GM21619 (cell line): Measurements from ENCODE around the gene CCDC192.
"Not testable (repeated sequence)": the region's sequence is repeated elsewhere in the genome, so short reads cannot be mapped to it uniquely, and the experiment has no call there.

Source experiments
- ATAC-seq: cut with Tn5 transposase; IDR thresholded peaks from one replicate; pipeline ENCODE4 v1.9.1; 2021; ENCODE audit not compliant: unreplicated experiment

The CCDC192 gene

DNA sequence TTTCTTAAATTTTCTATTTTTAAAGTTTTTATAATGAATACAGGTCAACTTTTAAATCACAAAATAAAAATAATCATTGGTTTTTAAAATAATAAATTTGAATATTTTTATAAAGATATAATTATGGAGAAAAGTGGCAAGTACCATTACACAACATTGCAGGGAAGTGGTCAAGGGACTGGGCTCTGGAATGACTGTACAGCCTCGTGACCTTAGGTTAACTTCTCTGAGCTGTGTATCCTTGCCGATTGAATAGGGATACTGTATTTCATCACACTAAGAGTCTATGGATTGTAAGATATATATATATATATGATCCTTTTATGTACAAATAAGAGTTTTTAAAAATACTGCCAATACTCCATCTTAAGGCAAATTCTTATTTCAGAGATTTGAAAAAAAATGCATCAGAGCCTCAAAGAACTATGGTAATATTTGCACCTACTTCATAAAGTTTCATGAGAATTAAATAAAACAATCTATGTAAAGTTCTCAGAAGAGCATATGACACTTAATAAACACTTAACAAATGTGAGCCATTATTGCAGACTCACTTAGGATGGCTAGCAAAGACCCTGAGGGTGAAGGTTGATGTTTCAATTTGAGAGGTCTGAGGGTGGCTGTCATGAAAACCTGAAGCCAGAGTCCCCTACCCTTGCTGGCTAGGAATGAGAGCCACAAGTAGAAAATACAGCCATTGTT, 136.5 kb downstream of the CCDC192 start:
- peak; percentile 56 for ATAC-seq

DNA sequence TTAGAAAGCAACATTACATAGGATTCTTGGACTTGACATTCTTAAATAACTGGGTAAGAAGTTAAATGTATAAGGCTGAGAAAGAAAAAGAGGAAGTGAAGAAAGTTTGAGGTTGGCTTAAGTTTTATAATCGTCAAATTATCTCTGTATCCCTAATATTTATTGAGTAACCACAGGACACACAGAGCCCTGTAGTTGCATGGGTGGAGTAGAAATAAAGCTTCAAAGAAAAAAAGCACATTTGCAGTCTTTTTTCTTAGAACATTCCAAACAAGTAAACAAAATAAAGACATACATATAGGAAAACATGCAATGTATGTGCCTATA, 137.0 kb downstream of the CCDC192 start:
- ATAC-seq = peak; percentile 64

DNA sequence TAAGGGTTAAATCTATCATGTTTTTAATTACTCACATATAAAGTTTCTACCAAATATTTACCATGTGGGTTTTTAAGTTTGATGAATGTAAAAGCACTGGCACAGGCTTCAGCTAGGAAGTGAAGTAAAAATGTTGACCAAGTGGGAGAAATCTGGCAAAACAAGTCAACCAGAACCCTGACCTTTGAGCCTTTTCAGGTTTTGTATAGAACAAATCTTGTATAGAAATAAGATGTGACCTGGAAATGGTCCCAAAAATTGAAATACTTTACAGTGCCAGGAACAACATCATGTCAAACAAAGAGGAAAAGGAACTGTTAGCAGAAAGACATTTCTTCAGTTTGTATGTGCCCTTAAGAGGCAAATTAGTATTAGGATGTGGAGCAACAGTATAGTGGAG, 137.6 kb downstream of the CCDC192 start:
- no peak for ATAC-seq

DNA sequence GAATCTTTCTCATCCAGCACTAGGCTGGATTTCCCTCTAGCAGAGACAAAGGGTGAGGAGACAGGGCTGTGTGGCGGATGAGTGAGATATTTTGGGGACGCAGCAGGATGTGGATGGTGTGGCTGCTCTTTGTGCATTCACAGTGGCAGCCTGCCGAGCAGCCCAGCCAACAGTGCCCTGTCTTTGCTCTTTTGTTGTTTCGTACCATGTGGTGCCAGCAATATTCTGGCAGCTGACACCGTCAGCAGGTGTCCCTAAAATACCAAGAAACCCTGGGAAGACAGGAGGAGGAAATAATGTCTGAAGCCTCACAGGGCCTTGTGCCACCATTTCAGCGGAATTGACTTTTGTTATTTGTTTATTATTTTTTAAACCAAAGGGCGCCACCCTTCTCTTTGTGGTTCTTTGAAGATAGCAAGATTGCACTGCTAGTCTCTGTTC, 141.4 kb downstream of the CCDC192 start:
- ATAC-seq = no peak

DNA sequence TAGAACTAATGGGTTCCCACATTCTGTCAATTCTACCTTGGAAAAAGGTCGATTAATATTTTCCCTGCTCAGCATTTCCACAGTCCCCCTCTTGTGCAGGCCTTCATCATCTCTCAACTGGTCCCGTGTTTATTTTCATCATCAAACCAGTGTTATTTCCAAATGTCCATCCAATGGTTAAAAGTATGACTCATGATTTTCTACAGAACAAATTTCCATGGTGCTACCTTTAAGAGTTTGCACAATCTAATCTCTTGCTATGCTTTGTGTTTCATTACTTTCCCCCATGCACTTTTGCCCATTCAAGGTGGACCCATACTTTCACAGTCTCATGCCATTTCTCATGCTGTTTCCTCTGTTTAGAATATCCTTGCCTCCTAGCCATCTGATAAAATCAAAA, 143.7 kb downstream of the CCDC192 start:
- no peak for ATAC-seq

DNA sequence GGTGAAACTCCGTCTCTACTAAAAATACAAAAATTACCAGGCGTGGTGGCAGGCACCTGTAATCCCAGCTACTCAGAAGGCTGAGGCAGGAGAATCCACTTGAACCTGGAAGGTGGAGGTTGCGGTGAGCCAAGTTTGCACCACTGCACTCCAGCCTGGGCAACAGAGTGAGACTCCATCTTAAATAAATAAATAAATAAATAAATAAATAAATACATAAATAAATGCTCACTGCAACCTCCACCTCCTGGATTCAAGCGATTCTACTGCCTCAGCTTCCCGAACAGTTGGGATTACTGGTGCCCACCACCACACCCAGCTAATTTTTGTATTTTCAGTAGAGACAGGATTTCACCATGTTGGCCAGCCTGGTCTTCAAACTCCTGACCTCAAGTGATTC, 144.4 kb downstream of the CCDC192 start:
- ATAC-seq = not testable (repeated sequence)

DNA sequence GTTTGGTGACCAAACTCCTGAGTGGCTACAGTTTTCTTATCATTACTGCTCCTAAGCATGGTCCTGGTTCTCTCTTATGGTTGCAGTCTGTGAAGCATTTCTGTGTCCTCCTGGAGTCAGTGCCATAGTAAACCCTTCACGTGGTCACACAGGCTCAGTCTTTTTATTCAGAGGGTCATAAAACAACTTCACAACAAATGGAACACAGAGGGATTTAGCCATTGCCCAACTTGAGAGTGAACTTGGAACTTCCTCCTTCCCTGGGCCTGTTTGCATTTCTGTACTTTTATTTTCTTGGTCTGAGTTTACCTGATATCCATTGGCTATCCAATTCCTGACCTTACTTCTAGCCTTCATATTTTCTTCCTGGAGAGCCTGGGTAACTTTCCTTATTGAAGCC, 144.9 kb downstream of the CCDC192 start:
- no peak for ATAC-seq

DNA sequence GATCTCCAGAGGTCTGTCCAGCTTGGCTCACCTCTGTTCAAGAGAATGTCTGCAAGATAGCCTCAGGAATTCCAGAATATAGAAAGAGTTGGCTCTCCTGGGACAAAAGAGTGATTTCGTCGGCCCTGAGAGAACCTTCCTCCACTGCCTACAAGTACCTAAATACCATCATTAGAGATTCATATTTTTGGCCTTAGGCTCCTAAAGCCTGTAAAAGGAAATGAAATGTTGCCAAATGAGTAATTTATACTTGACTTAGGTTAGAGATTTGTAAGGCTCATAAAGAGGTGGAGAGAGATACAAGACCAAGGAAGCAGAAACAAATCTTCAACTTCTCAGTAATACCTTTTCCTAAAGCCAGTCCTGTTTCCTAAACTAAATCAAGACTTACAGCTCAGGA, 146.2 kb downstream of the CCDC192 start:
- no peak for ATAC-seq

DNA sequence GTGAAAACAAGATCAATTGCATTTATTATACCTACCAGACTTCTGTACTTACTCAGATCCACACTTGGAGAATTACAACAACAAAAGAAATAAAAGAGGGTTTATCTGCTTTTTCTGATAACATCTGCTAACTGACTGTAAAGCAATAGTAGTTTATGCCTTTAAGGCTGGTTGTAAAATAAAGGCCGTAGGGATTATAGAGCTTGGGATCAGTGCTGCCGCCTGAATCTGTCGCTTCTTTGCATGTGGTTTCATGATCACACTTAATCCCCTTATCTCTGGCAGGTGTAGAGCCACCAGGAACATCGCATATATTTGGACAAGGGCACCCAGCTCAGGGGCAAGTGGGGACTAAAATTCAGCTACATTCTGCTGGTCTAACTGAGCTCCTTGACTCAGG, 146.7 kb downstream of the CCDC192 start:
- ATAC-seq = no peak

DNA sequence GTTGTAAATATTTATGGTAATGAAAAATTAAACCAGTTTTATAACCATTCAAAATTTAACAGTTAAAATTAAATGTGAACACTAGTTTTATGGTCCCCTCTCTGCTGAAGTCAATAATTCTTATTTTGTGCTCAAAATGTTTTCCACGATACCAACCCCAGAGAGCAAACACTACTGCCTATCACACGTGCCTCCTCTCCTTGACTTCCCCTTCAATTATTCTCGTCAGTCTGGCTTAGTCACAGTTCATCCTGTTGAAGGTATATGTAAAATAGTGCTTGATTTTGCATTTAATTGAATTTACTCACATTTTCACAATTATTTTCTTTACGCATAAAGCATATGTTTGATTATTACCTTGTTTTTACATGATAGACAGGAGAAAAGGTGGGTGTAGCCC, 148.8 kb downstream of the CCDC192 start:
- no peak for ATAC-seq

DNA sequence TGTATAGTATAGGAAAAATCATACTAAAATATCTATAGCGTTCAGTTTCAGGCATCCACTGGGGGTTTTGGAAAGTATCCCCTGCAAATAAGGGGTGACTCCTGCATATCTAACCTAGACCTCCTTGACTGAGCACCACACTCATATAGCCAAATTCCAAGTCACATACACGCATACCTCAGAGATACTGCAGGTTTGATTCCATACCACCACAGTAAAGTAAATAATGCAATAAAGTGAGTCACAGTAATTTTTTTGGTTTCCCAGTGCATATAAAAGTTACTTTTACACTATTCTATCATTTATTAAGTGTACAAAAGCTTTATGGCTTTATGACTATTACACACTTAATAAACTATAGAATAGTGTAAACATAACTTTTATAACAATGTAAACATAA, 151.3 kb downstream of the CCDC192 start:
- ATAC-seq = no peak

DNA sequence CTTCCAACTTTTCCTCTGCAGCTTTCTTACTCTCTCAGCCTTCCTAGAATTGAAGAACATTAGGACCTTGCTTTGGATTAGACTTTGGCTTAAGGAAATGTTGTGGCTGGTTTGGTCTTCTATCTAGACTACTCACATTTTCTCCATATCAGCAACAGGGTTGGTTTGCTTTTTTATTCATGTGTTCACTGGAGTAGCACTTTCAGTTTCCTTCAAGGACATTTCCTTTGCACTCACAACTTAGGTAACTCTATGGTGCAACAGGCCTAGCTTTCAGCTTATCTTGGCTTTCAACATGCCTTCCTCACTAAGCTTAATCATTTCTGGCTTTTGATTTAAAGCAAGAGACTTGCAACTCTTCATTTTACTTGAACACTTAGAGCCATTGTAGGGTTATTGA, 153.1 kb downstream of the CCDC192 start:
- peak; percentile 95 for ATAC-seq

DNA sequence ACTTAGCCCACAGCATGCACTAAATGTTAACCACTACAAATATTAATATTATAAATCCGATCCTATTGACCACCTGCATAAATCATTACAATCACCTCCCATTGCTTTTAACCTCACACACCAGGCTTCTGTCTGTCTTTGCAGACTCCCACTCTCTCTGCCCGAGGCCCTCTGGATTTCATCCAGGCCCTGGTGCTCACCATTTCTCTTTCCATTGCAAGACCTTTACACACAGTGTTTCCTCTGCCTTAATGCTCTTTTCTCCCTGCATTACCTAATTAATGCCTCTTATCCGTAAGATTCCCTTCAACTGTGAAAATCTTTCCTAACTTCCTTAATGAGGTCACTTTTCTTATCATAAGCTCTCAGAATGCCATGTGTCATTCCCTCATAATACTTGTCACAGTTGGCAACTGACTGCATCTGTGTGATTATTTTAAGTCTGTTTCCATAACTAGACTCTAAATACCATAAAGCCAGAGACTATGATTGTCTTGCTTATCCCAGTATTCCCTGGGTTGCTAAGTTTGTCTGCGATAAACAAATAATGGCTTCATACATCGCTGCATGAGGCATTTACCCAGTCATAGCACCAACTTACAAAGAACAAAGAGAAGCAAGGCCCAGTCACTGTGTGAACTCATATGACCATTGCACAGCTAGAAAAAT, 155.1 kb downstream of the CCDC192 start:
- no peak for ATAC-seq

DNA sequence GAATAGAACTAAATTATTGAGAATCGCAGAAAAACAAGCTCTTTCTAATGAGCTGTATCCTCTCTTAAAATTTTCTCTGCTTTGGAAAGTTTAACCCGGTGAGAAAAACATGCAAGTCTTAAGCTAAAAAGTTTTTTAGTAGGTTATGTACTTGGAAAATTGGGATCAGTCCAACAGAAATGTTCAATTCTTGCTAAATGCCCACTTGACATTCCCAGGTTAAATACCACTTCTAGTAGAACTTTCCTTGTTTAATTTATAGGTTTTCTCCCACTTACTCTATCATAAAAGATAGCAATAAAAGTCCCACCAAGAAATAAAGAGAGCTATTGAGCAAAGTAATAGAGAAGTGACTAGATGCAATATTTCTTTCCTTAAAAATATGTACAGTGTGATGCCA, 157.1 kb downstream of the CCDC192 start:
- ATAC-seq = no peak

DNA sequence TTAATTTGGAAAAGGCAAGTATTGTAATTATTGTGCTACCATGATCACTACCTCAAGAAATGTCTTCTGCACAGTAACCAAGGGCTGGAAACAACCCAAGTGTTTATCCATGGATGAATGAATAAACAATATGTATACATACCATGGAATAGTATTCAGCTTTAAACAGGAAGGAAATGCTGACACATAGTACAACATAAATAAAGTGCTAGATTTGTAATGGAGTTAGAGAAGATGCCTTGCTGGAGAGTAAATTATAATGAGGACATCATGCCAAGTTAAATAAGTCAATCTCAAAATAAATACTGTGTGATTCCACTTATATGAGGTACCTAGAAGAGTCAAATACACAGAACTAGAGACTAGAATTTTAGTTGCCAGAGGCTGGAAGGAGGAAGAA, 160.0 kb downstream of the CCDC192 start:
- ATAC-seq = no peak

DNA sequence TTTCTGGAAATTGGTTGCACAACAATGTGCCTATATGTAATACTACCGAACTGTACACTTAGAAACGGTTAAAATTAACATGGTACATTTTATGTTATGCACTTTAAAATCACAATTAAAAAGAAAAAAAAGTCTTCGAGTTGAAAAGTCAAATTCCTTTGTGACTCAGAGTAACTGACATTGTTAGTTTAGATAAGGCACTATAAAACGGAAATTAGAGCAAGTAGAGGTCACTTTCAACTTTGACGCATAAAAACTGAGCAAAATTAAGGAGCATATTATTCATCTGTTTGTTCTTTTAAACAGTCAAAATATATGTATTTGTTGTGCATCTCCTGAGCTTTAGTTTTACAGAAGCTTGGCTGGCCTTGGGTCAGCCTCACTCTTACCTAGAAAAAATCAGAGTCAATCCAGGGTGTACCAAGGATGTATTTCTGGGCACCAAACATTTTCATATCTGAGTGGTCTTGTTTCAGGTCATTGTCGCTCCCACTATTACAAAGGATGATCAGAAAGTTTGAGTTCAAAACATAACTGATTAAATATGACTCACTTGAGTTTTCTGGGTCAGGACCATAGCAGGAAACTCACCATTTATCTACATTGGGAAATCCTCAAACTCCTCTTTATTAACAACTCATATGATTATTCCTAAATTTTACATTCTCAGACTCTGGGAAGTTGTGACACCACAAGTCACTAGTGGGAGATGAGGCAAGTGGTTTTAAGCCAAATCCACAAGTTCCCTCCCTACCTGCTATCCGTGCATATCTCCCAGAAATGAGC, 160.6 kb downstream of the CCDC192 start:
- no peak for ATAC-seq

DNA sequence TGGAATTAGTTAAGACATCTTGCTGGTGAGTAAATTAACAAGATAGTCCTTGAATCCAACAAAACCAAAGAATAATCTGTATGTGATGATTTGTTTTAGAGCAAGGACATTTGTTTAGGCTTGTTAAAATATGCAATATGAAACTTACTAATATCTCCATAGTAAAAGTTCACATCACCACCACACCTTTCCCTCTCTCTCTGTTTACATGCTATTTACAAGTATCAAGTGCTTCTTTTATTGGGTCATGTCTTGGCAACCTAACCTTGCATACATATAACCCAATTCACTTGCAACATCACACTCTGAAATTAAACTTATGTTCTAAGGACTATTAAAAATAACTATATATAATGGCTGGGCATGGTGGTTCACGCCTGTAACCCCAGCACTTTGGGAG, 161.3 kb downstream of the CCDC192 start:
- no peak for ATAC-seq

DNA sequence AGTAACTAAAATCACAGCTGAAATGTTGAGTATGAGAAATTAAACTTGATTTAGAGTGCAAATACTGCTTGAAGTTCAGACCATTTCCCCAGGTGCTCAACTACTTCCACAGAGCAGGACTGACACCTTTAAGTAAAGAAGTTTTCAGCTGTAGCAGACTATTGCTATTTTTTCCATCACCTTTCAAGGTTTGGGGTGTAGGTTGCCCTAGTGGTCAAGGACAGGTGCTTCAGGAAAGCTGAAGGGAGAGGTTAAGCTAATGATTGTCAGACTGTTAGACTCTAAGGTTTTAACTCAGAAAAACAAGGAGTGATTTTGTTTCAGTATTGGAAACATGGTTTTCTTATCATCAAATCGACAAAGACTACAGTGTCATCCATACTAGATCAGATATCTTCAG, 162.1 kb downstream of the CCDC192 start:
- ATAC-seq = no peak

DNA sequence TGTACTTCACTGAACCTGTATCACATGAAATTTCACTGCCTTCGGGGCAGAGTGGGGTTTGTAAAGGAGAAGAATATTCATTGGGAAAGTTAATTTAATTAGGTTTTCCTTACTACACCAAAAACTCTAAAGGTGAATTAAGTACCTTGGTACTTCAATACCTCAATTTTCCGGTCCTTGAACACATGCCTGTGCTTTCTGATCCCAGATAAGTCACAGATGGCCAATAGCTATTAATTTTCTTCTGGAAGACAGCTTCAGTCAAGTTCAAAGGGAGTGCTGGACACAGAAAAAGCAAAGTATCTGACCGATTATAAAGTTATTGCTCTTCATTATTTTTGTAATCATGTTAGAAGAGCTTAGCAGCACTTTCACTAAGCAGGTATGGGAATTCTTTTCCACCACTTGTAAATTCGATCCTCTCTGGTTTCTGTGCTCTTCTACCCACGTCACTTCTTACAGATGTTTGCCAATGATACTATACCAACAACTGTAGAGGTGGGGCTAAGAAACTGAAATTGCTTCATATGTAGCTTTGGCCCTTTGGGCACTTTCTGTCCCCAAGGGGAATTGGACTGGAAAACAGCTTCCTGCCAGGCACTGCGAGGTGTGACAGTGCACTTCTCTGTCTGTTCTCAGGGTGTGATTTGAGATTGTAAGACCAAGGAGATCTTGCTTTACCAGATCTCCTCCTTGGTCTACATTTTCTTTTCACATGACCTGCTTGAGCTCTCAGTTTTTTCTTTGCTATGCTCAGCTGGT, 164.0 kb downstream of the CCDC192 start:
- peak; percentile 83 for ATAC-seq

DNA sequence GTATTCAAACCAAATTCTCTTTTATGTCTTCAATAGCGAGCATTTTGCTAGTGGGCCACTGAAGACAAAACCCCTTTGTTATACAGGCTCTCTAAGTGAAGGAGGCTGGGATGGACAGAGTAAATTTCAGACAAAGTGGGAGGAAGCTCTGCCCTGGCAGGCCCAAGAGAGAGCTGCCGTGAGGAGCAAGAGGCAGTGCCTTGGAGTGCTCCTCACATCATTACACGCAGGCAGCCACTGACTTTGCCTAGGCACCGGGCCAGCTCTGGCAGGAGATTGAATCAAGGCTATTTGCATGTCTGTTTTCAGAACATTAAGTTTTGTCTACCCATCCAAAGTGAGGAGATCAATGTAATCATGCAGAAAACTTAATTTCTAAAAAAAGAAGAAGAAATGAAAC, 167.7 kb downstream of the CCDC192 start:
- peak; percentile 40 for ATAC-seq

DNA sequence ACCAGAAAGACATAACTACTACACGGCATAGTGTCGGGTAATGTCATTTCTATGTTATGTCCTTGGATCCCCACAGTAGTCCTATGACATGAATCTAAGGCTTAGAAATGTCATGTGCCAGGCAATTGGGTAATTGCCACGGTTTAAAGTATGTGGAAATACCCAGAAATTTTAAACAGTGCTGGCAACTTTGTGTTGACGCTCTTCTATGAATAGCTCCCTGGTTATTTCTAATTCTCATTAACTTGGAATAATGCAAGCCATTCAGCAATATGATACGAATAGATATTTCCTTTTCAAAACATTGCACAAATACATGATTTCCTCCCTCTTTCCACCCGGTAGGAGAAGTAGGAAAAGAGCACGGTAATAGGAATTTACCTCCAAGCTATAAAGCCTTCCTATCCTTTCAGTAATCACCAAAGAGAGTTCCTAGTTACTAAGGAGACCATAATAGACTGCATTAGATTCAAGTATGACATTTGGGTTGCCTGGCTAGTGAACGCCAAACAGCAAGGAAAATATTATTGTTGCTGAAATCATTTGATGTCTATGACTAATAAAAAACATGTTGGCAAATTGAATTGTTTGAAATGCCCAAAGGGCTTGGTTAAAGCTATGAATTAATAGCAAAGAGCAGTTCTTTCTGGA, 168.4 kb downstream of the CCDC192 start:
- ATAC-seq = no peak
